NCI-H774 (cell line): ENCODE measurements around the gene CREB5.

Experiments
- DNase-seq: peaks from one replicate; lab custom pipeline; 2025; lab: John Stamatoyannopoulos, UW

Gene CREB5

GRCh38 chr7:28685644-28686417 is 273.5 kb downstream of the CREB5 start:
- DNase-seq: peak; percentile 86

- peak; percentile 35 for DNase-seq
Observed at GRCh38 chr7:28686418-28686800, 274.1 kb downstream of the CREB5 start.

- DNase-seq: no peak
Observed at GRCh38 chr7:28687537-28687936, 275.2 kb downstream of the CREB5 start.

DNA sequence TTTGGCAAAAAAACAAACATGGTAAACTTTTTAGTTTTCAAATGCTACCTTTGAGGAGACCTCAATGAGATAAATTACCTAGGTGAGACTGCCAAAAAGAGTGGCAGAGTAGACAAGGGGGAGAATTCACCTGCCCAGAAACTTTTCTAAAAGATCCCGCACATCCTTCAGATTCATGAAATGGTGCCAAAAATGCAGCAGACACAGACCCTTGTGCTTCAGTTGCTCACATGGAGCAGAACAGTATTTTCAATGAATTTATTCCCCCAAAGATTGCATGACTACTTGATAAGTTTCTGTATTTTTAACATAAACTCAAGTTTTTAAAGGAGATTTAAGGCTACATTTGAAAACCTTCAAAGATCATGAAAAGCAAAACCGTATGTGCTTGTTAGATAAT is 275.9 kb downstream of the CREB5 start:
- no peak for DNase-seq

DNA sequence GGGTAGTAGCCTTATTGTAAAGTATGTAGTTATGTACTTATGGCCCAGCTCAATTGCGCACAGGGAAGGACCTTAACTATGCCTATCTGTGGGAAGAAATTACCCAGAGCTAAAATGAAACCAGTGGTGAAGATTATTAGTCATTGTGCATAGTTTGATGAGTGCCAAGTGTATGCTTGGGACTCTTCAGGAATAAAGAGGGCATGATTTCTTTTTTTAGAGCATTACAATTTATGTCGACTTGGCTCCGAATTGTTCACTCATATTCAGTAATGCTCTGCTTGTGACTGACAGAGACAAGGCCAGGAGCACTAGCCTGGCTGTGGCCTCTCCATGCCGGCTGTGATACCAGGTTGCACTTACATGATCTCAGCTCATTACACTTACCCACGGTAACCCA is 276.3 kb downstream of the CREB5 start:
- no peak for DNase-seq

DNA sequence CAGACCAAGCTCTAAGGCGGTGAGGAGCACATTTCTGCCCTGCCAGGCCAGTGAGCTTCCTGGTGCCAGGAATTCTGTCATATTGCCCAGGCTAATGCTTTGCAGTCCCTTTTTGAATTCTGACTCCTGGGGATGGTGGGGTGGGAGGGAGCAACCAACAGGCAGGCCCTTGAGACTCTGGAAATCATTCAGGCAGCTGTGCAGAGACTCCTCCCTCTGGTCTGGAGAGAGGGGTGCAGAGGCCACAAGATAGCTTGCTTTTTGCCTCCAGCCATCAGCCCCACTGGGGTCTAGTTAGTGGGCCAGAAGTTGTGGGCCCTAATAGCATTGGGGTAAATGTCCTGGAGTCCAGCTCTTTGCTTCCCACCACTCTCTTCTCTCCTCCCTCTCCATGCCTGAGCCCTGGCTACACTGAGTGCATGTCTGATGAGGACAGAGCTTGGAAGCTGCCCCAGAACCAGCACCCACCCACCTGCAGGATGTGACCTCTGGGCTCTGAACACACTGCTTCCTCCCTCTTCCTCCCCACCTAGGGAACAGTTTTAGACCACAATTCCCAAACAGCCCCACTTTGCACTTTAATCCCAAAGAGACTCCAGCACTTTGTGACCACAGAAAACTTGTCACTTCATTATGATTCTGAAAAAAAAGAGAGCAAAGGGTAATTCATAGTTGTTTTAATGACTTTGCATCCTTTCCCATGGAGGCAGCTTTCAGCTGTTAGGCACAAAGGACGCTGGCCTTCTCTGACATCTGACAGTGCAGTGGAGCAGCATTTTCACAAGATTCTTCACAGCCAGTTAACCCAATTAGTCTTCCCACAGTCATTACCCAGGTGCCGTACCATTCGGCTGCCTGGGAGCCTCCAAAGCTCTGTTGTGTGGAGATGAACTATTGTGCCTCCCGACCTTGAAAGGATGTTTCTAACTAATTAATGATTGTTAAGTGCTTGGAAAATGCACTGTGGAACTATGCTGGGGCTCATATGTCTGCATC is 283.3 kb downstream of the CREB5 start:
- no peak for DNase-seq

DNA sequence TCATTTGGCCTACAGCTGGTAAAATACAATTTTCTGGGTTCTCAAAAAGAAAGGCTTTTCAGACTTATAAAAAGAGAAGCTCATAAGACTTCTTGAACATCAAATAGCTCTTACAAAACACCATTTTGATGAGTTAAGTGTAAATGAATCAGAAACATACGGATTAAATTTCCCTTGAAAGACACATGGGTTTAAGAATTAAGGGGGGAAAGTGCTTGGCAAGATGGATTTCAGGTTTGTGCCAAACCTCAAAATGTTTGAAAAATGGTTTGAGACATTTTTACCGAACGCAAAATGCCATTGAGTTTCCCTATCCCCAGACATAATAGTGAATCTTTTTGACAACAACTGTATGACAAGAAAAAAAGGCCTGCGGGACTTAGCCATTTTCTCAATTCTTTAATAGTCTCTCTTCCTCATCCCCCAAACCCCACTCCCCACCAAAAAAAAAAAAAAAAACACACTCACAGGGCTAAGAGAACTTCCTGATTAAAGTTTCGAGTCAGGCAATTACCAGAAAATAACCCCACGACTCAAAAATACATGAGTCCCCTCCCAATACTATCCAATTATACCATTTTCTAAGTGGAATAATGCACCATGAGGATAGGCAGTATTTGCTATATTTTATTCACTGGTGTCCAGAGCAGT is 285.7 kb downstream of the CREB5 start:
- DNase-seq: no peak

DNA sequence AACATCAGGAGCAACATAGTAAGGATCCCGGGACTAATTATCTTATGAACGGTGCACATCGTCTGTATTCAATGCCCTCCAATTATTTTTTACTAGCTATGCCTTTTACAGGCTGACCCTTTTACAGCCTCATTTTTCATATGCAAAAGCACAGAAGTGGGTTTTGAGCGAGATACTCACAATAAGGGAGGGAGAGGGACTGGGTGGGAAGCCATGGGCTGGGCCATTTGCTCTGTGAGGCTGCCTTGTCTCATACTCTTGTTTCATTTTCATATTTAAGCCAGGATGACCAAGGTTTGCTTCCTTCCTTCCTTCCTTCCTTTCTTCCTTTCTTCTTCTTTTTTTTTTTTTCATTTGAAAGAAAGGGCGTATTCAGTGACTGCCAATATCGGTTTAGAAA is 286.5 kb downstream of the CREB5 start:
- DNase-seq: no peak

DNA sequence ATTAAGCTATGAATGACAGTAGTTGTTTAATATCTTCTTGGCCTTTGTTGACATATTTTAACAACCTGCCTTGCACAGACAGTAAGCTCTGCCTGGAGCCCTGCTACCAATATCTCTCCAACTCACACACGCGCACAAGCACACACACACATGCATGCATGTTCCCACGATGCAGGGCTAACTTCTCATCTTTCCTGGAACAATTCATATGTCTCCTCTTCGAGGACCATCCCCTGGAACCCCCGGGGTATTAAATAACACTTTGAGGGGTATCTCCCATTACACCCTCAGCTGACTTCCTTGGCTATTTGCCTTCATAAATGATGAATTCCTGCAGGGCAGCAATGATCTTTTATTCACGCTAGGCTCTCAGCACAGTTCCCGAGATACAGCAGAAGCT is 287.8 kb downstream of the CREB5 start:
- no peak for DNase-seq

- DNase-seq: no peak
Observed at GRCh38 chr7:28700790-28701203, 288.5 kb downstream of the CREB5 start.

- no peak for DNase-seq
Observed at GRCh38 chr7:28701731-28702130, 289.4 kb downstream of the CREB5 start.

- DNase-seq: no peak
Observed at GRCh38 chr7:28702171-28702570, 289.9 kb downstream of the CREB5 start.

DNA sequence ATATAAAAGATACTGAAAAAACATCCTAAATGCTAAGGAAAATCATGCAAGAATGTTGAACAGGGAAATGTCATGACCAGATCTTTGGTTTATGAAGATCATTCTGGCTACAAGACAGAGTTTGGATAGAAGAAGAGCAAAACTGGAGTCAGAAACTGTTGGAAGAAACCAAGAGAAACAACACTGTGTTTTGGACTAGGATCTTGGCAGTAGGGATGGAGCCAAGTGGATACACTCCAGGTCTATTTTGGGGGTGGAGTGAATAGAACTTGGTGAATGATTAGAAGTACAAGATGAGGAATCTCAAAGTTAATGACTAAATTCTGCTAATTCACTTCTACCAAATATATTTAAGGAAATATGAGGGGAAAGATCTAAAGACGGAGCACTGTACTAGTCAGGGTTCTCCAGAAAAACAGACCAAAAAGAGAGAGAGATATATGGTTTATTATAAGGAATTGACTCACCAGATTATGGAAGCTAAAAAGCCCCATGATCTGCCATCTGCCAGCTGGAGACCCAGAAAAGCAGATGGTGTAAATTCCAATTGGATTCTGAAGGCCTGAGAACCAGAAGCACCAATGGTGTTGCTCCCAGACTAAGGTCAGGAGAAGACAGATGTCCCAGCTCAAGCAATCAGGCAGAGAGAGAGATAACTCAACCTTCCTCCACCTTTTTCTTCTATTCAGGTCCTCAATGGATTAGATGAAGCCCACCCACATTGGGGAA is 290.9 kb downstream of the CREB5 start:
- no peak for DNase-seq

DNA sequence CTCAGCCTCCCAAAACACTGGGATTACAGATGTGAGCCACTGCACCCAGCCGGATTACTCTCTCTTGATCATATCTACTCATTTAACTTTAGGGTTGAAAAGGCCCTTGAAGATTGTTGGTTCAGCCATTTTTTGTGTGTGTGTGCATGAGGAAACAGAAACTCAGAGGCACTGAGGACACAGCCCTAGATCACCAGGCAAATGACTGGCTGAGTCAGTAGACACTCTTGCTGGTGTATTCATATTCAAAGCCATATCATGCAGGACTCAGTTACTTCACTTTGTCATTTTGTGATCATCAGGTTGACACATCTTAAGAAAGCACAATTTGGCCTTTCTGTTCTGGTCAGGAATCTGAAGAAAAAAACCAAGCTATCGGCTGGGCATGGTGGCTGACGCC is 292.4 kb downstream of the CREB5 start:
- no peak for DNase-seq

DNA sequence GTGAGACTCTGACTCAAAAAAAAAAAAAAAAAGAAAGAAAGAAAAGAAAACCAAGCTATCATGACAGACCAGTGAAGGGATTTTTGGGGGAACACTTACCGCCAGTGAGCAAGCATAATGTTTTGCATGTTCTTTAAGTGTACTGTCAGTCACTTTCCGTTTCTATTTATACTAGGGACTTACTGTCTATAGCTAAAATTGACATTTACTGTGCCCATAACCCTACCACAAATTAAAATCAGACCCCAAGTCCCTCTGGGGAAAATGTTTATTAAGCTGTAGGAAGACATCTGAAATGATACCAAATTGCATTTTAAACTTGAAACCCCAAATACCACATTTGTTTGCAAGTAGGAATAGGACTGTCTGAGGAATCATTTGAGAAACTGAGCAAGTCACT is 293.0 kb downstream of the CREB5 start:
- no peak for DNase-seq

DNA sequence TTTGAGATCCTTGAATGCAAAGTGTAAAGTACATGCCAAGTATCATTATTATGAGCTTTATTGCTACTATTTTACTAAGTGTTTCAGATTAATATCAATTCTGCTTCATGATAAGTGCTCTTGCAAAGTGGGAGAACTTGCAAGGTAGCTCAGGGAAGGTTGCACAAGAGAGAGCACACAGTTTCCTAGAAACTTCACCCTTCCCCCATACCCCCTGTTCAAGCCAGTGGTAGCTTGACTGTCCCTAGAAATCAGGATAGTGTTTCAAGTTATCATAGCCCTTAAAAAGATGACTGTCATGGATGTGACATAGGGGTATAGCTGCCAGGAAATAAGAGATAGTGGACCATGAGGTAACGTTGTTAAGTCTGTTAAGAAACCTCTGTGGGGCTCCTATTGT is 294.3 kb downstream of the CREB5 start:
- DNase-seq: no peak

DNA sequence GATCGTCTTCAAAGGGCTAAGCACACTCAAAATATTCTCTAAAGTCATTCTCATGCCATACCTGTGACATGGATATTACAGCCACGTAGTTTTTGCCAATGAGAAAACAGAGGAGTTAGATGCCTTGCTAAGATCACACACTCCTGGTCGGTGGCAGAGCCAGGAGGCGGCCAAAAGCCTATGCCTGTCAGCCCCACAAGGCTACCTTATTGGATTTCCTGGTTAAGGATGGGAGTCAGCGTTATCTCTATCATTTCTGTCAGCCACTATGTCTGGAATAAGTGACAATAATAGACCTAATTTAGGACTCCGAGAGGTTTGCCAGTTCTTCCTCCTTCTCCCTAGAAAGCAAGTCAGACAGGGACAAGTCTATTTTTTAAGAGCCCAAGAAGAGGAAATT is 295.0 kb downstream of the CREB5 start:
- DNase-seq: no peak

DNA sequence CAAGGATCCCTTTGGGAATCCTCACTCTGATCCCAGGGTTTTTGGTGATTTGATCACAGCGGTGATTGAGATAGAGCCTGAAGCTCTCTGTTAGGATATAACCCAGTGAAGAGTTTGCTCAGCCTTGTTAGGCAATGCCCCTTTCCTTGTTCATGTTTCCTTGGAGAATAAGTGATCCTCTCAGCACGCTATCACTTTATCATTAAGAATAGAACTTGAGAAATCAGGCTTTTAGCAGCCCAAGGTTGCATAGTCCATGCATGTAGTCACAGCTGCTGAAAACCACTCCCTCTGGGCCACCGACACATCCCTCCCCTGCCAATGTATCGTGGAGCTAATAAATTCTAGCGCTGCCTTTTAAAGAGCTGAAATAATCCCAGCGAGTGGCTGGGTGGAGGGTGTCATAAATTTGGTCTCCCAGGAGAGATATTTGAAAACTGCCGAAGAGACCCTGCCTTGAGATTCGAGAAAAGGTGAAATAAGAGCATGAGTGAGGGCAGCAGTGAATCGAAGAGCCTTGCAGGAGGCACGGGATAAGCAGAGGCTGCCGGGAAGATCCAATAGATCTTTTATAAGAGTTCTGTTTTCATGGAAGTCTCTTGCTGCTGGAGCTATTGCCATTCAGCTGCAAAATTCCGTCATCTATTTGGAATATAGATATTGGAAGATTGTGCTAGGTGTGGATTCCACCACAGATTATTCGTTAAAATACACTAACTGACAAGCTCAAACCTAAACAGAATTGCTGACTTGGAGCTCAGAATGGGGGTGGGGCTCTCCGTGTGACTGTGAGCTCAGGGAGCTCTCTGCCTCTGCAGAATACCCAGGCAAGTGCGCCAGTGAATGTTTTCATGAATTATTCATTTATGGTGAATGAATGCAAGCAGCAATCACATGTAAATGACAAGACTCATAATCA is 296.0 kb downstream of the CREB5 start:
- no peak for DNase-seq

- no peak for DNase-seq
Observed at GRCh38 chr7:28709748-28710147, 297.4 kb downstream of the CREB5 start.

DNA sequence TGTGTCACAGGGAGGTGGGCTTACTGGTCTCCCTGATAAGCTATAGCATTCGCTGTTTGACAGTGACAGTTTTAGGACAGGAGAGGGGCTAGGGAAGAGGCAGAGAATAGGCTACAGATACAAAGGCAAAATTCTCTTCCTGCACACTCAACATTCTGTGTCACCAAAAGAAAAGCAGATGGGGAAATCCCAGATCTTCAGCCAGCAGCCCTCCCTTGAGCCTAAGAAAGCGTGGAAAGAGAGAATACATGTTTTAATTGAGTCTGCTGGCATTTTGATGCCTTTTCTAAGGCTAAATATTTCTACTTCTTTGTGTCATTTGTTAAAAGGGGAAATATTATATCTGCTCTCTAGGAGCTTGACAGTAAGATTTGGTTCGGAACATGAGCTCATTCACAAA is 298.8 kb downstream of the CREB5 start:
- no peak for DNase-seq
